Dermis blood vessel endothelial cell (primary cell): ENCODE data around the gene SH3D21. TPM values are rescaled to one million over a fixed set of nuclear protein-coding genes. Genes with fewer than 3 reads are reported as not detected.

Experiments
- DNase-seq: peaks from one replicate; pipeline ENCODE4 v3.0.0; 2010
- total RNA-seq: library from RNA; depleted of rRNA; stranded (reverse); fragments of >200 nt; gene quantifications from 2 replicates; pipeline ENCODE4 v1.2.3, GENCODE V29; 2014

The SH3D21 gene
- total RNA-seq, 1 donor from 2014 or later = 1.5 TPM

DNA sequence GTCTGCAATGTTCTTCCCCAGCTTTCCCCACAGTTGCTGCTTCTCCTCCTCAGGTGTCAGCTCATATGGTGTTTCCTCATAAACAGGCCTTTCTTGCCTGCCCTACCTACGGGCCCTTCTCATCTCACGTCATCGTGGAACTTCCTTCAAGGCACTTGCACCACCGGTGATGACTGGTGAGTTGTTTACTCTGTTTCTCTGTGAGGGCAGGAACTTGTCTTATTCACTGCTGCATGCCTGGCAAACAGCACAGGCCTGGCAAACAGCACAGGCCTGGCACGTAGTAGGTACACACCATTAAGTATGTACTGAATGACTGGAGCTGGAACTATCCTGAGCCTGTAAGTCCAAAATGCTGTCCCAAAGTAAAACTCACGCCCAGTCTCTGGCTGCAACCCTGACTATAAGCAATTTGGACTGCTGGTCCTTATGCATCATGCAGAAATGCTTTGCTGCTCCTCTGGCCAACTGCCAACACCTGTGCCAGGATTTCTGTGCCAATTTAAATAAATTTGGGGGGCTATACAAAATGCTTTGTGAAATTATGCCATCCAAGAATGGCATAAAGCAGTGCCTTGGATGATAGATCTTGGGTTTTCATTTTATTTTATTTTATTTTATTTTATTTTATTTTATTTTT, 53.9 kb downstream of the SH3D21 start:
- DNase-seq = peak; percentile 45

DNA sequence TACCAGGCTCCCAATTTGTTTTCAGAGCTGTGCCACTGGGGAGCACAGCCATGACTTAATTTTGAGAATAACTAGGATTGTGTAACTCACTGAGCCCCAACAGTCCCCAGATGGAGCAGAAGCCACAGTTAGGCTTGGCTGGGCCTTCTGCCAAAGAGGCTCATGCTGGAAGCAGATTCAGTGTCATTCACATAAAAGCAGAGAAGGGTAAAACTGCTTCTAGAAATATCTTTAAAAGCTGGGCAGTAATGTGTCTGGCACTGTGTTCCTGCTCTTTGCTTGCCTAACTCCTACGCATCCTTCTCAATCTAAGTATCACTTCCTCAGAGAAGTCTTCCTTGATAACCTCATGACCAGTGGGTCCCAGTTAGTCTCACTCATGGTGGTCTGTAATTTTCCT, 59.2 kb downstream of the SH3D21 start:
- DNase-seq = no peak

DNA sequence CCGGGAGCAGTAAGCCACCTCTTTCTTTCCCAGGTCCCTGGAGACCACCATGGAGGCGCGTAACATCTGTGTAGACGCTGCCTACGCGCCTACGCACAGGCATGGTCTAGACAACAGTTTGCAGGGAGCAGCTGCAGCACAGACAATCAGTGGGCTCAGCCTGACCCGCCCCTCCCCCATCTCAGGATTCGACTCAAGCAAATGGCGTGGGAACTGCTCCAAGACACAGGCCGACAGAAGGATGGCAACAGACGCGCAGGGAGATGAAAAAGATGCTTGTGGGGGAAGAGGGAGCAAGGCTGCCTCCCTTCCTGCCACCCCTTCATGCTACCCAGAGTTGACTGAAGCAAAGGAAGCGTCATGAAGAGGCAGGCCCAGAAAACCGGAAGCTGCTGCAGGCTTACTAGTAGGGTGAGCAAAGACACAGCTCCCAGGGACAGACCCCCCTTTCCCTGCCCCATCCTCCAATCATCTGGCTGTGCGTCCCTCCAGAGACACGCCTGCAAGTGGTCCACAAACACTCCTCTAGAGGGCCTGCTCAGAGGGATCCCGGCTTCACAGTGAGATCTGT, 60.0 kb downstream of the SH3D21 start:
- no peak for DNase-seq

DNA sequence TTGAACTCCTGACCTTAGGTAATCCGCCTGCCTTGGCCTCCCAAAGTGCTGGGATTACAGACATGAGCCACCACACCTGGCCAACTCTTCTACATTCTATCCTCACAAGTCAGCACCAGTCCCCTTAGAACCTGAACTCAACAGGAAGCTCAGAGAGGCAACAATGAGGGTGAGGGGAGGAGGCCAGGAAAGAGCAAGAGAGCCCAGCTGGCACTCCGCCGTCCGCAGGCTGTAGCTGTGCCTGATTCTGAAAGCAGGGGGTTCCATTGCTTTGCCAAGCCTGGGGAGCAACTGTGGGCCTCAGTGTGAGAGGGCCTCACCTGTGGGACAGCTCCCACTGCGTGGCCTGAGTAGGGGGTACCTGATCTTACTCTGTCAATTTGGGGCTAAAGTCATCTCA, 60.9 kb downstream of the SH3D21 start:
- peak; percentile 72 for DNase-seq

DNA sequence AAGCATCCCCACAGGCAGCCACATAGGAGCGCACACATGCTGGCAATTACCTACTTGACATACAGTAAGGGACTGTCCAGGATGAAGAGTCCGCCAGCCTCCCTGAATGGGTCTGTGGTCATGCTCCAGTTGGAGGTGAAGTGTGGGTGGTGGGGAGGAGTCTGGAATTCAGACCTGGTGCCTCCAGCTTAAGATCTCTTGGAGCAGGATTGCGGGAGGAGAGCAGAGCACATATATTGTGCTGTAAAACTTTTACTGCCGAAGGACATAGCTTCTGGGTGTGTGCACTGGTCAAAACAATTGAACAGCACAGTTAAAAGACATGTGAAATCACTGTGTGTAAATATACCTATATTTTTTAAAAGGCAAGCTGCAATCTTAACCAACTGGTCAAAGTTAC, 61.6 kb downstream of the SH3D21 start:
- DNase-seq = no peak

DNA sequence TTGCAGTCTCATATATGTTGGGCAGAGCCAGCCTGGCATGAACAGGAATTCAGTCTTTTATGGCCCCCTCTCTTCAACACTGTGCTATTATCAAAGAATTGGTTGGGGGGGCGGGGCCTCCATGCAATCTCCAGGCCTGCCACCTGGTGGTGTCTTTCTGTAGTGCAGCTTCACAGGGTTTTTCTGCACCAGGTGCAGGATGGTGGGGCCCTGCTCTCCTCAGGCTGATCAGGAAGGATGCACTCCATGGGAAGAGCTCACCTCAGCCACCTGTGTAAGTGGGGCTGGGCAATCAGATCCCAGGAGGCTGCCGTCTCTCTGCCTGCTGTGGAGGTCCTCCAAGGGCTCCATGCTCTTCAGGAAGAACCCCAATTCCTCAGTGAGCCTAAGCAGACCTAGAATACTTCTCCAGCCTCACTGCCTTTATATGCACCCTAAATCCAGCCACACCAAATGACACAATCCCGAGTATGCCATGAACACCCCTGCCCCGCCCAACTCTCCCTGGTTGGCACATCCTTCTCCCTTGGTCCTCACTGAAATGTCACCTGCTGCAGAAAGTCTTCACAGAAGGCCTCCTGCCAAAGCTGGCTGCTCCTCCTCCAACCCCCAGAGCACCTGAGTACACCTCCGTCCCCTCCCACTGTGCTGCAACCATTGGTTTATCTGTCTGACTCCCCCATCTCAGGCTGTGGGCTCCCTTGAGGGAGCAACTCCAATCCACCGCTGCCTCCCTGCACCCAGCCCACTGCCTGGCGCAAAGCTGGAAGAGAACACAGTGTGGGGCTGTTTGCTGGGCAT, 63.1 kb downstream of the SH3D21 start:
- DNase-seq = peak; percentile 86

Other genes with a start within 250 kb of the SH3D21 start
- gene TEKT2, start 222.3 kb upstream of the SH3D21 start, total RNA-seq = 0.14 and 0.68 TPM in 2 replicates
- gene ADPRS, start 217.5 kb upstream of the SH3D21 start, total RNA-seq = 43.1 and 52.9 TPM in 2 replicates
- 3.0 and 3.2 TPM in 2 replicates for gene COL8A2, start 181.1 kb upstream of the SH3D21 start, total RNA-seq
- 77.8 and 117 TPM in 2 replicates for gene TRAPPC3, start 156.9 kb upstream of the SH3D21 start, total RNA-seq
- 77.9 and 106 TPM in 2 replicates for gene MAP7D1, start 150.2 kb upstream of the SH3D21 start, total RNA-seq
- 96.0 and 151 TPM in 2 replicates for gene THRAP3, start 81.9 kb upstream of the SH3D21 start, total RNA-seq
- 105 and 192 TPM in 2 replicates for gene EVA1B, start 17.3 kb downstream of the SH3D21 start, total RNA-seq
- gene STK40, start 79.6 kb downstream of the SH3D21 start, total RNA-seq = 20.4 and 57.0 TPM in 2 replicates
- gene LSM10, start 91.5 kb downstream of the SH3D21 start, total RNA-seq = 9.9 and 13.0 TPM in 2 replicates
- 3.5 and 6.5 TPM in 2 replicates for gene OSCP1, start 144.1 kb downstream of the SH3D21 start, total RNA-seq
- 57.7 and 88.7 TPM in 2 replicates for gene MRPS15, start 158.0 kb downstream of the SH3D21 start, total RNA-seq
- not detected in 2 replicates for gene CSF3R, start 176.5 kb downstream of the SH3D21 start, total RNA-seq